GM18505 (cell line): ENCODE results near the gene PTK6.

Source experiments
- ATAC-seq: cut with Tn5 transposase; IDR thresholded peaks from one replicate; pipeline ENCODE4 v1.9.1; 2021; ENCODE audit not compliant: unreplicated experiment
- POLR2A ChIP-seq: IDR thresholded peaks from 4 replicates; pipeline ENCODE4 v1.6.1; 2011; ENCODE audit warnings: borderline replicate concordance; ENCODE audit not compliant: insufficient read depth, insufficient read length; ENCODE audit errors: extremely low read depth

PTK6 gene

GRCh38 chr20:63536241-63536977 is 767 bp downstream of the PTK6 start:
- no peak for ATAC-seq
- TF ChIP-seq POLR2A, result no peak

DNA sequence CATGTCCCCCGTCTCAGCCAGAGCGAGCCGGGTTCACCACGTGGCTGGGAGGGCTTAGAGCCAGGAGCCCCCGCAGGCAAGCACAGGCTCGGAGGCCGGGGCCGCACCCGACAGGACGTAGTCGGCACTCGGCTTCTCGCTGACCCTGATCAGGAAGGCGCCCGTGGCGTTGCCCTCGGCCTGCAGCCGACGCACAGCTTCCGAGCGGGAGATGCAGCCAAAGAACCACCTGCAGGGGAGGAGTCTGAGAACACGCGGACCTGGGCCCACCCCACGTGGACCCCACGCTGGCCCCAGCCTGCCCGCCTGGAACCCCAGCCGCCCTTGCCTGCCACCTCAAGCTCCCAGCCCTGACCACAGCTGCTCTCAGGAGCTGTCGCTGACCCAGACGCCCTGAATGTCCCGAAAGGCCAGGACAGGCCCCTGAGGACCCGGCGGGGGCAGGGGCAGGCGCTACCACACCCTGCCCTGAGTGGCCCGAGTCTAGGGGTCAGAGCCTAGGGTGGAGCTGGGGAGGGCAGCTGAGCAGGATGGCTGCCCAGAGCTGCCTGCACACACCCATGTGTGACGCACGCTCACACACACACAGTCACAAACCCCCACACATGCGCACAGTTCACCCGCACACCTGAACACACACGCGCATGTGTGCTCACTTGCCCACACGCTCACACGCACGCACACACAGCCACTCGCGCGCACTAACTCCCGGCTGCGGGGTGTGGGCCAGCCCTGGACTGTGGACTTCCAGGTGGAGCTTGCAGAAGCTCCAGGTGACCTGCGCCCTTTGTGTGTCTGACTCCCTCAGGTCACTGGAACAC is 2.1 kb downstream of the PTK6 start:
- TF ChIP-seq POLR2A, result no peak
- ATAC-seq, result no peak

GRCh38 chr20:63534427-63534830 is 2.7 kb downstream of the PTK6 start:
- no peak for TF ChIP-seq POLR2A
- ATAC-seq, result no peak

- no peak for ATAC-seq
- TF ChIP-seq POLR2A, result no peak
Measured at GRCh38 chr20:63533871-63534393, 3.2 kb downstream of the PTK6 start.

DNA sequence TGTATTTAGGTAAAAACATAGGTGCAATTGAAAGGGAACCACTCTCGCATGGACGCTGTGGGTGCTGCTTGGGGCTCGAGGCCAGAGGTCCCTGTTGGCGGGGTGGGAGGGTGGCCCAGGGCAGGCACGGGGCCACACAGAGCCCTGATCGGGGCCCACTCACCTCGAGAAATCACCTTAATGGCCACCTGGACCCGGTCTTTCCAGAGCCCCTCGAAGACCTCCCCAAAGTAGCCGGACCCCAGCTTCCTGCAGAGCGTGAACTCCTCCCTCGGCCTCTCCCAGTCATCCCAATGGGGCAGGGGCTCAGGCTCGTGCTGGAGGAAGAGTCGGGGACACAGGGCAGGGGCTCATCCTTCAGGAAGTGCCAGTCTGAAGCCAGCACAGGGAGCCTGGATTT is 3.8 kb downstream of the PTK6 start:
- no peak for ATAC-seq
- TF ChIP-seq POLR2A, result no peak

DNA sequence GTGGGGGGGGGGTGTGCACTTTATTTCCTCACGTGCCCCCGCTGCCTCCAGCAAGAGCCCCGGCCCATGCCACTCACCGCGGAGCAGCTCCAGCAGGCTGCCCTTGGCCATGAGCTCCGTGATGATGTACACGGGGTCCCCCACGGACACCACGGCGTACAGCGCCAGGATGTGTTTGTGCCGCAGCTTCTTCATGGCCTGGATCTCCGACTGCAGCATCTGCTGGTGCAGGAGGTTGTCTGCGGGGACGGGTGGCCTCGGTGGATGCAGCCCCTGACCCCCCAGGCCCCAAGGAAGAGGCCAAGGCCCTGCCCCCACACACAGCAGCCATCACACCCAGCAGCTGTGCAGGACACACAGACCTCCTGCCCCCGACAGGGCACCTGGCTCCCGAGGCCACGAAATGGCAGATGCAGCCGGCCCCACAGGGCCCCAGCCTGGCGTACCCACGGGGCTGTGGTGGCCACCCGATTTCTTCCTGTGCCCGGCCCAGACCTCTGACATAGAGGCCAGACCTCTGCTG is 4.7 kb downstream of the PTK6 start:
- ATAC-seq, result no peak
- TF ChIP-seq POLR2A, result no peak

- TF ChIP-seq POLR2A, result no peak
- ATAC-seq, result no peak
Measured at GRCh38 chr20:63531686-63532448, 5.3 kb downstream of the PTK6 start.

DNA sequence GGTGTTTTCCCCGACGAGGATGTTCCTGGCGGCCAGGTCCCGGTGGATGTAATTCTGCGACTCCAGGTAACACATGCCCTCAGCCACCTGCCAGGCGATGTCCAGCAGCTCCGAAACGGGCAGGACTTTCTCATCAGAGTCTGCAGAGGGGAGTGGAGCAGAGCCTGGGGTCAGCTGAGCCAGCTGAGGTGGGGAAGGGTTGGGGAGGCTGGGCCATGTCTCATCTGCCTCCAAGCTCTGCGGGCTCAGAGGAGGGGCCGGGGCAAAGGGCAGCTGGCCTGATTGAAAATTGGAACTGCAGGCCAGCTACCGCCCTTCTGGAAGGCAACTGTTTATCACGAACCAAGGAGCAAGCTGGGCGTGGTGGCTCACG is 6.4 kb downstream of the PTK6 start:
- no peak for TF ChIP-seq POLR2A
- no peak for ATAC-seq

DNA sequence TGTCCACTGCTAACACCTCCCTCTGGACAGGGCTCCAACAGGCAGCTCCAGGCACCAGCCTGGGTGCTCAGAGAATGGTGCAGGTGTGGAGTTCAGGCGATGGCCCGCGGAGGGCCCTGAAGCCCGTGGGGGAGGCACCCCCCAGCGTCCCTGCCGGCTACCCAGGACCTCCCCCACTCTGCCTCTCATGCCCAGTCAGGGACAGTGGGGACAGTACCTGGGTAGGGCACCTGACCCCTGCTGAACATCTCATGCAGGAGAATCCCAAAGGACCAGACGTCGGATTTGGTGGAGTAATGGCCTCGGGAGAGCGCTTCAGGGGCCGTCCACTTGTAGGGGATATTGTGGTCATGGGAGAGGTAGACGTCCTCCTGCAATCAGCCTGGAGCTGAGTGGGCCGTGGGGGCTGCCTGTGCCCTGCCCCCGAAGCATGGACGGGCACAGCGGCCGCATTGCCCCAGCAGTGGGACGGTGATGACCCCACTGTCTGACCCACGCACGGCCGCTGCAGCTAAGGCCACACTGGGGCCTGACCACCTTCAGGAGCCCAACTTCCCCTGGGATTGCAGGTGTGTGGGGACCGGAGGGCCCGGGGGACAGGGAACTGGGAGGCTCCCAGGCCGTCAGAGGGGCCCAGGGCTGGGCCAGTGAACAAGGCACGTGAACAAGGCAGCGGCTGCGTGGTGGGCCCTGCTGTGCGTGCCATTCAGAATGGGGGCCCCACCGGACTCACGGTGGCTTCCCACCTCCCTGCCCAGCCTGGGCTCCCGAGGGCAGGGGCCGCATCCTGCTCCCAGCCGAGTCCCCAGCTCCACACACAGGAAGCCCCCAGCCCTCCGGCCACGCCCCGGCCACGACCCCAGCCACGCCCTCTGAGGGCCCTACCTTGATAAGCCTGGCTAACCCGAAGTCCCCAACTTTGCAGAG is 7.1 kb downstream of the PTK6 start:
- TF ChIP-seq POLR2A, result no peak
- ATAC-seq, result no peak

- no peak for TF ChIP-seq POLR2A
- no peak for ATAC-seq
Measured at GRCh38 chr20:63529180-63529860, 7.9 kb downstream of the PTK6 start.

- TF ChIP-seq POLR2A, result no peak
- ATAC-seq, result no peak
Measured at GRCh38 chr20:63527184-63527583, 10.0 kb downstream of the PTK6 start.

DNA sequence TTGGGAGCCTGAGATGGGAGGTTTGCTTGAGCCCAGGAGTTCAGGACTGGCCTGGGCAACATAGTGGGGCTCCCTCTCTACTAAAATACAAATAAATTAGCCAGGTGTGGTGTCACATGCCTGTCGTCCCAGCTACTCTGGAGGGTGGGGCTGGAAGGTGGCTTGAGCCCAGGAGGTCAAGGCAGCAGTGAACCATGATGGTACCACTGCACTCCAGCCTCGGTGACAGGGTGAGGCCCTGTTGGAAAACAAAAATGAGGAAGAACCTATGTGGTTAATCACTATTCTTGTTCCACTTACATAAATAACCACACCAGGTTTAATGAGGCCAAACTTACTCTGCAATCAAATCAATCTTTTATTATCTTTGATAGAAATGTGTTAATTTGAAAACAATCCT is 11.2 kb downstream of the PTK6 start:
- TF ChIP-seq POLR2A, result no peak

More for the DNA sequence above, 11.2 kb downstream of the PTK6 start:
- ATAC-seq, result no peak
